Activated CD4-positive, alpha-beta T cell treated with anti-CD3 and anti-CD28 coated beads for 48 hours (primary cell): ENCODE results near the gene PACS2.
"Not testable (repeated sequence)": the region's sequence is repeated elsewhere in the genome, so short reads cannot be mapped to it uniquely, and the experiment has no call there.

Experiments
- DNase-seq: peaks from one replicate; pipeline ENCODE4 v3.0.0-alpha.2; 2020

Gene PACS2

DNA sequence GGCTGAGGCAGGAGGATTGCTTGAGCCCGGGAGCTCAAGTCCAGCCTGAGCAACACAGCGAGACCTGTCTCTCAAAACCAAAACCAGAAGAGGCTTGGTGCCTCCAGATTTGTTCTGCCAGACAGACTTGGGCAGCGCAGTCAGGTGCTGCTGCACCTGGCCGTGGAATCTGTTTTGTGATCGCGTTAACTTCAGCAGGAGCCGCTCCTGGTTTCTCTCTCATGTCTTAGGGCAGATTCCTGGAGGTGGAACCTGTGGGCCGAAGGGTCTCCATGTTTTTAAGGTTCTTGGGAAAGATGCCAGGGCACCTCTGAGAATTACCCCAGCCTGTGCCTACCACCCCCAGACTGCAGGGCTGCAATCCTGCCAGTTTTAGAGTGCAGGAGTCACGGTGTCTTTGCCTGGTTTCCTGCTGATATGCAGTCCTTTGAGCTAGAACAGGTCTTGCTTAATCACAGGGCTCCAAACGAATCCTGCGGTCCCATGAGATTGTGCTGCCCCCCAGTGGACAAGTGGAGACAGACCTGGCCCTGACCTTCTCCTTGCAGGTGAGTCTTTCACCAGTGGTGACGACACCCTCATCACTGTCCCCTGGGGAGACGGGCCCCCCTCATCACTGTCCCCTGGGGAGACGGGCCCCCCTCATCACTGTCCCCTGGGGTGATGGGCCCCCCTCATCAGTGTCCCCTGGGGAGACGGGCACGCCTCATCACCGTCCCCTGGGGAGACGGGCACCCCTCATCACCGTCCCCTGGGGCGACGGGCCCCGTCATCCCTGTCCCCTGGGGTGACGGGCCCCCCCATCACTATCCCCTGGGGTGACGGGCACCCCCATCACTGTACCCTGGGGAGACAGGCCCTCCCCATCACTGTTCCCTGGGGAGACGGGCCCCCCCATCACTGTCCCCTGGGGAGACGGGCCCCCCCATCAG, 37.6 kb downstream of the PACS2 start:
- DNase-seq, result peak; percentile 93

DNA sequence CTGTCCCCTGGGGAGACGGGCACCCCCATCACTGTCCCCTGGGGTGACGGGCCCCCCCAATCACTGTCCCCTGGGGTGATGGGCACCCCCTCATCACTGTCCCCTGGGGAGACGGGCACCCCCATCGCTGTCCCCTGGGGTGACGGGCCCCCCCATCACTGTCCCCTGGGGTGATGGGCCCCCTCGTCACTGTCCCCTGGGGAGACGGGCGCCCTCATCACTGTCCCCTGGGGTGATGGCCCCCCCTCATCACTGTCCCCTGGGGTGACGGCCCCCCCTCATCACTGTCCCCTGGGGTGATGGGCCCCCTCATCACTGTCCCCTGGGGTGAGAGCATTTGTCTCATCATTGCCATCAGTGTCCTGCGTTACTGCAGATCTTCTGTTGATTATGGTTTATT, 38.6 kb downstream of the PACS2 start:
- DNase-seq, result no peak

DNA sequence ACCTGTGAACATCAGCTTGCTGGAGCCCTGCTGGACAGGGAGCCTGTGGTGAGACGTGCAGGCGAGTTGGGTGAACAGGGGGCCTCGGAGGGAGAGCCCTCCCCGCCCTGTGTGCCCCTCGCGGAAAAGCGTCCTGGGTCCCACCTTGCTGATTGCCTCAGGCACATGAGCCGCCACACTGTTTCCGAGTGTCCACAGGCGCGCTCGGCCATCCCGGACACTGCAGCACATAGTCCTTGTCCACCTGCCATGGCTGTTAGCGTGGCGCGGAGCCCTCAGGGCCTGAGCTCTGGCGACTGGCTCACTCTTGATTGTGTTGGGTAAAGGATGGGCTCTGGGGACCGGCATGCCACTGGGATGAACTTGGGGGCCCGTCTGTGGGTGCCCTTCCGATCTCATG, 40.0 kb downstream of the PACS2 start:
- no peak for DNase-seq

DNA sequence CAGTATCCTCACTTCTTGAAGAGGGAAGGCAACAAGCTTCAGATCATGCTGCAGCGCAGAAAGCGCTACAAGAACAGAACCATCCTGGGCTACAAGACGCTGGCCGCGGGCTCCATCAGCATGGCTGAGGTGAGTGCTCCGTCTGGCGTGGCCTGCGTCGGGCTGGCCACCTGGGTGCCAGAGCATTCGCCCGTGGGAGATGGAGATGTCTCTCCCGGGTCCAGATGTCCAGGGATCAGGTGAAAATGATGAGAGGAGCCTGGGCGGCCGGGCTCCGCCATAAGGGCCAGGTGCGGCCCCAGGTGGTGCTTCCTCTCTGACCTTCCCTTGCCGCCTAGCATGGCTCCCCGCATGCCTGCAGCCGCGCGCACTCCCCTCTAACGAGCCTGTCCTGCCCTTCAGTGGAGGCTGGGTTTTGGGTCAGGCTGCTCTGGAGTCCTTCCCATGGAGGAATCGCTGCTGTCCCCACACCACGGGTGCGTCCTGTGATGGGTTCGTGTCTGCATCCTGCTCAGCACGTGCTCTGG, 40.6 kb downstream of the PACS2 start:
- no peak for DNase-seq

DNA sequence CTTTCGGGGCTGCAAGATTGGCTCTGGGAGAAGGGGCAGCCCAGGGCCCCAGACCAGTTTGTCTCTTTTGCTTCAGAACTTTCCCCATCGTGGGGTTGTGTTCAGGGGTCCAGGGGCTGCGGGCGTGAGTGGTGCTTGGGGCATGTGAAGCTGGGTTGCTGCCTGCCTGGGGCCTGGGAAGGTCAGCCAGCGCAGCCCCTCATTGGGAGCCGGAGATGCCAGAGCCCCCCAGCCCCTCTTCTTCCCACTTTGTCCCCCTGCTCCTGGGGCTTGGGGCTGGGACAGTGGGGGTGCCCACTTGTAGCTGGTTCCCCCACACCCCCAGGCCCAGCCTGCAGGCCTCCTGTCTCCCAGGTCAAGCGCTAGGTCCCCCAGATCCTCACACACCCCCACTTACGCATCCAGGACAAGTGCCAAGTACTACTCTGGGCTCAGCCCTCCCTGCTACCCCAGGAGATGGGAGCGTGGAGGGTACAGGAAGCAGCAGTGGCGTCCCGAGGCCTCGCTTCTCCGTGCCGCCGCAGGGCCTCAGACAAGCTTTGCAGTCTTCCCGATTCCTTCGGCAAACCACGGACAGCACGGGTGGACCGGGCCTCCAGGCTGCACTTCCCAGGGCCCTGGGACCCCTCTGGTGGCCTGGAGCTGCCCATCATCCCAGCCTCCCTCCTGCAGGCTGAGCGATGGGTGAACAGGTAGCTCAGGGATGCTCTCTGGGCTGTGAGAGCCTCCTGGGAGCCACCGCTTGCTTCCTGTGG, 41.5 kb downstream of the PACS2 start:
- no peak for DNase-seq

DNA sequence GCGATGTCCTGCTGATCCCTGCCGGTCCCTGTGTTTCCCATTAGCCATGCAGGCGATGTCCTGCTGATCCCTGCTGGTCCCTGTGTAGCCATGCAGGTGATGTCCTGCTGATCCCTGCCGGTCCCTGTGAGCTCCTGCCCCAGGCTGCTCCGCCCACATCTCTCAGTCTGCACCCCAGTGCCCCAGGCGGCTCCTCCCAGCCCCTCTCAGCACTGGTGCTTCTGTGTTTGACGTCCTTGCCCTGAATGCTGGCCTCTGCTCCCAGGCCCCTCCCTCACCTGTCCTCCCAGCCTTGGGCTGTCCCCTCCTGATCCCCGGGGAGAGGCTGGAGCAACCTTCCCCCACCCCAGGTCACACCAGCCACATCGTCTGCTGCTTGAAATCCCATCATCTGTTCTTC, 42.4 kb downstream of the PACS2 start:
- no peak for DNase-seq

DNA sequence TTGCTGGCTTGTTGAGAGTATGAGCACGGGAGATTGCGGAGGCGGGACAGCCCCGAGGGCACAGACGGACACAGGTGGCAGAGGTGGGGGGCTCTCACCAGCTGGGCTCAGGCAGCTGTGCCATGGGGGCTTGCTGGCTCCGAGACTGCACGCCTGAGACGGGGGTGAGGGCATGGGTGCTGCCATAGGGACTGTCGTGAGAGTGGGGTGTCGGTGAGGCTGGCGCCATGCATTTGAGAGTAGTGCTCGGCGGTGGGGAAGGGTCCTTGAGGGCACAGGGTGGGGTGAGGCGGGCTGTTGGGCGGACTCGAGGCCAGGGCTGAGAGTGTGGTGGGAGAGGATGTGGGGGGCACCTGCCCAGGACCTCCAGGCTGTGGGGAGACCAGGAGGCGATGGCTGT, 43.1 kb downstream of the PACS2 start:
- no peak for DNase-seq

DNA sequence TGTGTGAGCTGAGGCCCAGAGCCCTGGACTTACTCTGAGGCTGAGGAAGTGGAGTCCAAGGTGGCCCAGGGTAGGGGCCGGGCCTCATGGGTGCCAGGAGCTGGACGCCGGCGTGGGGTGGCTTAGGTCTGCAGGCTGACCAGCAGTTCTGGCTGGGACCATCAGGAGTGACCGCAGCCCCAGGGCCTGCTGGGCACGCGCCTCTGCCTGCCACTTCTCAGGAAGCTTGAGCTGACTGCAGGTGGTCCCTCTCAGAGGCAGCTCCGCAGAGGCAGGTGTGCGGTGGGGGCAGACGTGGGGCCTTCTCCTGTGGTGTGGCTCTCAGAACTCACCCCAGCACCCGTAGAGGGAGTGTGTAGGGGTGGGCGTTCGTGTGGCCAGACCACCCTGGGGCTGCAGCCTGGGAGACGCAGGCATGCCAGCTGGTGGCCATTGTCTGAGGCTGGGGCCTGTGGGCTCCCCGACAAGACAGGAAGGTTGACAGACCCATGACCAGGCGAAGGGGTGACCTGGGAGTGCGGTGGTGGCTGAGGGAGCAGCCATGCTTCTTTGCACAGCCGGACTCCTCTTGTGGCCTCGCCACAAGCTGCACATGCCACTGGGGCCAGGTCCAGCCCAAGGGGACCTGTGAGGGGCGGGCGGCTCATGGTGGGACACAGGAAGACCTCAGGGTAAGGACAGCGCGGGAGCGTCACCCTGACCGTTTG, 43.7 kb downstream of the PACS2 start:
- no peak for DNase-seq

DNA sequence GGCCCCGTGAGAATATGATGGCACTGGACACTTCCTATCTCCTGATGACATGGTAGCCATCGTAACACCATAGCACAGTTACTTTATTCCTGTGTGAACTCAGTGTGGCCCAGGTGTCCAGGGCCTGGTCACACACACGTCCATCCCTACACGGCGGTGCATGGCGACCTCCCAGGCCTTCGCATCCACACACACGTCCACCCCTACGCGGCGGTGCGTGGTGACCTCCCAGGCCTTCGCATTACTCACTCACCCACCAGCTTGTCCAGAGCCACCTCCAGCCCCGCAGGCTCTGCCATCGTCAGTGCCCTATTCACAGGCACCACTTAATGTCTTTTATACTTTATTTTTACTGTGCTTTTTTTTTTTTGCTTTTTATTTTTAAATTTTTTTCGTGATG, 44.4 kb downstream of the PACS2 start:
- DNase-seq, result no peak

DNA sequence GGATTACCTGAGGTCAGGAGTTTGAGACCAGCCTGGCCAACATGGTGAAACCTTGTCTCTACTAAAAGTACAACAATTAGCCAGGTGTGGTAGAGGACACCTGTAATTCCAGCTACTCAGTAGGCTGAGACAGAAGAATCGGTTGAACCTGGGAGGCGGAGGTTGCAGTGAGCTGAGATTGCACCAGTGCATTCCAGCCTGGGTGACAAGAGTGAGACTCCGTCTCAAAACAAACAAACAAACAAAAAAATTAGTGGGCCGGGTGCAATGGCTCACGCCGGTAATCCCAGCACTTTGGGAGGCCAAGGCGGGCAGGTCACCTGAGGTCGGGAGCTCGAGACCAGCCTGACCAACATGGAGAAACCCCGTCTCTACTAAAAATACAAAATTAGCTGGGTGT, 46.9 kb downstream of the PACS2 start:
- not testable (repeated sequence) for DNase-seq

DNA sequence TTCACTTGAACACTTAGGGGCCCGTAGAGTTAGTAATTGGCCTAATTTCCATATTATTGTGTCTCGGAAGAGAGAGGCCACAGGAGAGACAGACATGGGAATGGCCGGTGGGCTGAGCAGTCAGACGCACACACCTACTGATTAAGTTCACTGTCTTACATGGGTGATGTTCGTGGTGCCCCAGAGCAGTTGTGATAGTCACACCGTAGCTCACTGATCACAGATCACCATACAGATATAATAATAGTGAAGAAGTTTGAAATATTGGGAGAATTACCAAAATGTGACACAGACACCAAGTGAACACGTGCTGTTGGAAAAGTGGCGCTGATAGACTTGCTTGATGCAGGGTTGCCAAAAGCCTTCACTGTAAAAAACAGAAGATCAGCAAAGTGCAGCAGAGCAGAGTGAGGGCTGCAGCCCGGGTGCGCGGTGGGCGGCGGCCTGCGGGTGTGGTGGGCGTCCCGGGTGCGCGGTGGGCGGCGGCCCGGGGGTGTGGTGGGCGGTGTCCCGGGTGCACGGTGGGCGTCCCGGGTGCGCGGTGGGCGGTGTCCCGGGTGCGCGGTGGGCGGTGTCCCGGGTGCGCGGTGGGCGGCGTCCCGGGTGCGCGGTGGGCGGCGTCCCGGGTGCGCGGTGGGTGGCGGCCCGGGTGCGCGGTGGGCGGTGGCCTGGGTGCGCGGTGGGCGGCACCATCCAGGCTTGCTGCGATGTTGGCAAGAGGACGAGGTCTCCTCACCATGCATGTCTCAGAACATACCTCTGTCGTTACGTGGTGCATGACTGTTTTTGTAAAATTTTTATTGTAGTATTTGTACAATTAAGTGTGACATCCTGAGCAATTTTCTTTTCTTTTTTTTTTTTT, 49.5 kb downstream of the PACS2 start:
- DNase-seq, result peak; percentile 47

DNA sequence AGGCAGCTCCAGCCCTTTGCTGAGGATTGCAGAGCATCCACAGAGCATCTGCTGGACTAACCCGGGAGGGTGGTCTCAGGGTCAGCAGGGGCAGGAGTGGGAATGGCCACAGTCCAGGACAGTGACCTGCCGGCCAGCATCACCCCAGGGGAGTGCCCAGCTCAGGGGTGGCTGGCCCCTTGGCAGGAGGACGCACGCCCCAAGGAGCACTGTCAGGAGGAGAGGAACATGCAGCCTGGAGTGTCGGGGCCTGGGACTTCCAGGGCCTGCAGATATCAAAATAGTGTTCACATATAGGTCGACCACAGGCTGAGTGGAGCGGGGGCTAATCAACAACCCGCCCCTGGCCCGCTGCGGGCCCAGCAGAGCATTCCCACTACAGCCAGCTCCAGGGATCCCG, 50.6 kb downstream of the PACS2 start:
- DNase-seq, result no peak

DNA sequence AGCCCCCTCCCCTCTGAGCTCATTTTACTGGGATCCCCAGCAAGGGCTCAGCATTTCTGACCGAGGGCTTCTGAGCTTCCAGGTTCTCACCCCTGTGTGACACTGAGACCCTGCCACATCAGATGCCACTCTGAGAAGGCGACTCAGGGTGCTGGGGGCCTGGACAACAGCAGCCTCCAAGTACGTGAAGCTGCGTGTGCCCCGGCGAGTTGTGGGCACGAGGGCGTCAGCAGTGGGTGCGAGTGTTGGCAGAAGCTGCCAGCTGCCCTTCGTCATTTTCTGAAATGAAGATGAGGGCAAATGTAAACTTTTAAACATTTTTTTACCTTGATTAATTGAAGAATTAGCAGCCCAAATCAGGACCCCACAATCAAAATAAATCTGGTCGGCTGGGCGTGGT, 51.1 kb downstream of the PACS2 start:
- no peak for DNase-seq

DNA sequence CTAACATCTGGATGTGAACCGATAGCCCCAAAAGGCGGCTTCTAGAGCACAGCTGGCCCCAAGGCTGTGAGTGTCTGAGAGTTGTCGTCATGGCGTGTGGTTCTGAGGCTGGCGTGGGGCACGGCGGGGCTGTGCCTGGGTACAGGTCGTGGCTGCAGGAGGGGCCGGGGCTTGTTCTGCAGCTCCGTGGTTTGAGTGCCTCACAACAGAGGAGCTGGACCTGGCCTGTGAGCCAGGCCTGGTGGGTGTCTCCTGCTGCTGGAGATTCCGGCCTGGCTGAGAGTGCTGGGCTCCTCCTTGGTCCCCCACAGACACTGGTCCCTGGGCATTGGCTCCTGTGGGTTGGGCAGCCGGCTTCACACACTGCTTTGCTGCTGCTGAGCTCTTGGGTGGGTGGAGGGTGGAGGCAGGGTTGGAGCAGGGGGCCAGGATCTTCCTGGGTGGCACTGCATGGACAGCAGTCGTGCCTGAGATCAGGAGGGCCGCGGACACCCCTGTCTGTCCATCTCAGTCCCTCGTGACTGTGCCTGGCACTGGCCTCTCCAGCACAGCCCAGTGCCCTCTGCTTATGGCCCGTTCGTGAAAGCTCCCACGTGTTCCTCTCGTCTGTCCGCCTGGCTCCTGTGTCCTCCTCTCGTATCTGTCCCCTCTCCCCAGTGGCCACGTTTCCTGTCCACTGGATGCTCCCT, 52.0 kb downstream of the PACS2 start:
- DNase-seq, result no peak

DNA sequence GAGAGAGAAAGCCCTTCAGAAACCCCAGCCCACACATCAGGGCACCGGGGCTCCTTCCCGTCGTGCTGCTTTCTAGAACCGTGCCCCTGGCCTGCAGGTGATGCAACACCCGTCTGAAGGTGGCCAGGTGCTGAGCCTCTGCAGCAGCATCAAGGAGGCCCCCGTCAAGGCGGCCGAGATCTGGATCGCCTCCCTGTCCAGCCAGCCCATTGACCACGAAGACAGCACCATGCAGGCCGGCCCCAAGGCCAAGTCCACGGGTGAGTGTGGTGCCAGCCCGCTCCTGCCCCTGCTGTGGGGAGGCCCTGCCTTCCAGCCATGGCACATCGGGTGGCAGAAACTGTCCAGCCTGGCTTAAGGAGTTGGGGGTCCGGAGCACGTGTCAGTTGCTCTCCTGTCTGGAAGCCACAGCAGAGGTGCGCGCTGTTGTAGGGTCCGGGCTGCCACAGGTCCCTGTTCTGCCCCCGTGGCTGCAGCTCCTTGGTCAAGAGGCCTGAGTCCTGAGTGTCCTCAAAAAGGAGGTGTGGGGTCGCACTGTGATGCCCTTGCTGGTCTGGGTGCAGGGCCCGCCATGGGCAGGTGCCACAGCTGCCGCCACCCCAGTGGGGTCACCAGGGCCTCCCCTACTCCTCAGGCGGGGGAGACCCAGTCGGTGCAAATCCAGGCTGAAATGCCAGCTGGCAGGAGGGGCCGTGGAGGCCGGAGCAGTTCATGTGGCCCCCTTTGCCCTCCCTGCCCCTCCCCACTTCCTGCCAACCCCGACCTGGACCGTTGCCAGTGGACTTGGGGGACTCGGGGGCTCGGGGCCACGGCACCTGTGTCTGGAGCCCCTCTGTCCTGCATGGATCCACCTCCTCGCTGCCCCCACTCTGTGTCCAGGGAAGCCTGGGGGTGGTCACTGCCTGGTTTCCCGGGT, 52.8 kb downstream of the PACS2 start:
- DNase-seq, result no peak

DNA sequence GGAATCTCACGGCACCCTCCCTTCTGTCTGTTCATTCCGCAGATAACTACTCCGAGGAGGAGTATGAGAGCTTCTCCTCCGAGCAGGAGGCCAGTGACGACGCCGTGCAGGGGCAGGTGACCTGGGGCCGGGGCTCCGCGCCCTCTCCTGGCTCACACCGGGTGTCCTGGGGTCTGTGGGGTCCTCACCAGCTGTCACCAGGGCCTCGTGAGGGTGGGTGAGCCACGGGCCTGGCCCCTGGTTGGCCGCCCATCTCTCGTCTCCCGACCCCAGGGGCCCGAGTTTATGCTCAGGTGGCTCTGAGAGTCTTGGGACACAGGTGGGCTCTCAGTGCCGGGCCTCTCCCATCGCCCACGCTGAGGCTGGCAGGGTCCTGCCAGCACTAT, 53.5 kb downstream of the PACS2 start:
- DNase-seq, result no peak

DNA sequence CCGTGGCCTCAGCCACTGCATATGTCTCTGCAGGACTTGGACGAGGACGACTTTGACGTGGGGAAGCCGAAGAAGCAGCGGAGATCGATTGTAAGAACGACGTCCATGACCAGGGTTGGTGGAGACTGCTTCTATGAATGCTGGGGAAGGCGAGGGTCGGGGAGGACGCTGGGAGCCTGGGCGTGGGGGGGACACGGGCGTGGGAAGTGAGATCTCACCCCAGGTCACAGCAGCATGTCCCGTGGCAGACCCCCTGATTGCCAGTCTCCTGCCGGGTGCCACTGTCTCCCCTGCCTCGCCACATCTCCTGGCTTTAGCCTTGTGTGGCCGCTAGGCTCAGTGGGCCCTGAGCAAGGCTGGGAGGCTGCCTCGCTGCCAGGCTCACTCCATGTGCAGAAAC, 53.9 kb downstream of the PACS2 start:
- no peak for DNase-seq

DNA sequence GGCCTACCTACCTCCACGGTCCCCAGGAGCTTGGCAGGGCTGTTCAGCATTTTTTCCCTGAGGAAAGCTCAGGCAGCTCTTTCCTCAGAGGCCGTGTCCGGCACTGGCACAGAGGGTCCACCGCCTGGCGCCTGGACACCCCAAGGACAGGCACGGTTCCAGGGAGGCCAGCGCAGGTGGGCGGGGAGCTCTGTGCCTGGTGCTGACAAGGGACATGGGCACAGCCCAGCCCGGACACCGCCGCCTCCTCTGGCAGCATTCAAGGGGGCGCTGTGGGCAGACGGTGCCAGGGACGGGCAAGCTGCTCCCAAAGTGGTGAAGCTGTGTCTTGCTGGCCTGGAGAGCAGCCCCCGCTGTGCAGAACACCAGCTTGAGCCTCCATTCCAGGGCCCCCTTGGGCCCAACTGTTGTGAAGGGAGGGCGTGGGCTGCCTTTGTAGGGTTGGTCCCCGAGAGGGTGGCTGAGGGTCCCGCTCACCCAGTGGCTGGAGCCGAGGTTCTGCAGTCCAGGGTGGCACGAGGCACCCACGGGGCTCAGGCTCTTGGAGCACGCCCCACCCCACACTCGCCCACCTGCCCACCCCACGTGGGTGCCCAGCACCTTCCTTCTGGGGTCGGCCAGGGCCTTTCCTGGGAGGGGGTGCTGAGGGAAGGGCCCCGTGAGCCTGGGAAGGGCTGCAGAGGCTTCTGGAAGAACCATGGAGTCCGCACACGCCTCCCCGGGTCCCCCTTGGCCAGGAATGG, 54.5 kb downstream of the PACS2 start:
- DNase-seq, result no peak

DNA sequence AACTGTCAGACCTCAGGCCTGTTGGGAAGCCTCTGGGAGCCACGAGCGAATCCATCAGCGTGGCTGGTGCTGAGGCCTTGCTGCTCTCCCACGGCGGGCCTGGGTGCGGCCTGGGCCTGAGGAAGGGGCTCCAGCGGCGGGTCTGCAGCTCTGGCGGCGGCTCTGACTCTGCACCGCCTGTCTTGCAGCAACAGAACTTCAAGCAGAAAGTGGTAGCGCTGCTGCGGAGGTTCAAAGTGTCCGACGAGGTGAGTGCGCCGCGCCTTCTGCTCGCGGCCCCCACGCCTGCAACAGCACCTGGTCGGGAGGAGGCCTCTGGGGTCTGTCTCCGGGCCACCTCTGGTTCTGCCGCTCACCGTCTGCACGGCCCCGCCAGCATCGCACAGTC, 55.1 kb downstream of the PACS2 start:
- DNase-seq, result no peak

DNA sequence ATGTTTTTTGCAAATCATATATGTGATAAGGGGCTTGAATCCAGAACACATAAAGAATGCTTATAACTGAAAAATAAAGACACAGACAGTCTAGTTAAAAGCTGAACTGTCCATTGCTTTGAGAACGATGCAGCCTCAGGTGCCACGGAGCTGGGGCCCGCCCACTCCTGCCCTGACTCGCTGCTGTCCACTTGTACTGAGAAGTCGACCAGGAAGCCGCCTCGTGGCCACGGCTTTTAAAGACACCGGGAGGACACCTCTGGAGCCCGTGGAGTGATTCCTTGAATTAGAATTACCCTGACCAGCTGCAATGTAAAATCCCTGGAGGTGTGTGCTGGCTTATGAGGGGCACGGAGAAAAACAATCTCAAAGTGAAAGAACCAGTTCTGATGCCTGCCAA, 59.8 kb downstream of the PACS2 start:
- DNase-seq, result no peak
